Neural progenitor cell (in vitro differentiated cells): ENCODE measurements around the gene ARMH2.

Source experiments
- EZH2 ChIP-seq: fragments of 200-600 bp; sonication (generic); IDR thresholded peaks from 2 replicates; pipeline ENCODE4 v1.6.1; 2017; ENCODE audit warnings: antibody characterized with exemption, mild to moderate bottlenecking, moderate library complexity
- TF ChIP-seq, protein P1 (sequence below): fragments of 200-600 bp; sonication (generic); IDR thresholded peaks from 2 replicates; pipeline ENCODE4 v1.5.1; 2017; ENCODE audit warnings: antibody characterized with exemption, mild to moderate bottlenecking

DNA sequence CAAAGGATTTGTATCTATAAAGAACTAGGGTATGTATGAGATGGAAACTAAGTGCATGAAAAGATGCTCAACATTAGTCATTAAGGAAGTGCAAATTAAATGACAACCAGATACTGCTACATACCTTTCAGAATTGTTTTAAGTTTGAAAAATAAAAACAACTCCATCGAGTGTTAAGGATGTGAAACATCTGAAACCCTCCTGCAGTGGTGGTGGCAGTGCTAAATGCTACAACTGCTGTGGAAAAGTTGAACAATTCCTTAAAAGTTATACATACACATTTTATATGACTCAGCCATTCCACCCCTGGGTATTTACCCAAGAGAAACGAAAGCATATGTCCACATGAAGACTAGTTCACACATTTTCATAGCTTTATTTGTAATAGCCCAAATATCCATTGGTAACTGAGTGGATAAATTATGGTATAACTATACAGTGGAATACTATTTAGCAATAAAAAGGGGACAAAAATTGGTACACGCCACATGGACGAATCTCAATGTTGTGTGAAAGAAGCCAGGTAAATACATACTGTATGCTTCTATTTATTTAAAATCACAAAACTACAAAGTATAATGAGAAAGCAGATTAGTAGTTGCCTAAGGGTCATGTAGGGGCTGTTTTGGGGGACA, 10.6 kb downstream of the ARMH2 start:
- TF ChIP-seq, protein P1, sequence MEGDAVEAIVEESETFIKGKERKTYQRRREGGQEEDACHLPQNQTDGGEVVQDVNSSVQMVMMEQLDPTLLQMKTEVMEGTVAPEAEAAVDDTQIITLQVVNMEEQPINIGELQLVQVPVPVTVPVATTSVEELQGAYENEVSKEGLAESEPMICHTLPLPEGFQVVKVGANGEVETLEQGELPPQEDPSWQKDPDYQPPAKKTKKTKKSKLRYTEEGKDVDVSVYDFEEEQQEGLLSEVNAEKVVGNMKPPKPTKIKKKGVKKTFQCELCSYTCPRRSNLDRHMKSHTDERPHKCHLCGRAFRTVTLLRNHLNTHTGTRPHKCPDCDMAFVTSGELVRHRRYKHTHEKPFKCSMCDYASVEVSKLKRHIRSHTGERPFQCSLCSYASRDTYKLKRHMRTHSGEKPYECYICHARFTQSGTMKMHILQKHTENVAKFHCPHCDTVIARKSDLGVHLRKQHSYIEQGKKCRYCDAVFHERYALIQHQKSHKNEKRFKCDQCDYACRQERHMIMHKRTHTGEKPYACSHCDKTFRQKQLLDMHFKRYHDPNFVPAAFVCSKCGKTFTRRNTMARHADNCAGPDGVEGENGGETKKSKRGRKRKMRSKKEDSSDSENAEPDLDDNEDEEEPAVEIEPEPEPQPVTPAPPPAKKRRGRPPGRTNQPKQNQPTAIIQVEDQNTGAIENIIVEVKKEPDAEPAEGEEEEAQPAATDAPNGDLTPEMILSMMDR = no peak
- no peak for TF ChIP-seq EZH2
